CD8-positive, alpha-beta memory T cell (primary cell): Measurements from ENCODE around the gene CDKN2C. TPM values are rescaled to one million over a fixed set of nuclear protein-coding genes. Genes with fewer than 3 reads are reported as not detected.

Source experiments
- CTCF ChIA-PET: fragments of 350-600 bp; sonication (Branson Sonifier 250); formaldehyde crosslinking; loops from one replicate; lab custom pipeline; 2021; ENCODE audit warnings: antibody characterized with exemption; lab: Charles Lee
- POLR2A ChIA-PET: fragments of 350-600 bp; sonication (Branson Sonifier 250); formaldehyde crosslinking; loops from one replicate; lab custom pipeline; 2021; ENCODE audit warnings: antibody characterized with exemption; lab: Charles Lee
- DNase-seq, 5 donors: peaks; one replicate each; pipeline versions ENCODE4 v3.0.0 to v3.0.0-alpha.2; 2020 to 2022; ENCODE audit warnings: mixed read lengths in 1 of 5
- H3K27ac ChIP-seq: one replicate; pipeline ENCODE4 v1.7.0; 2013; ENCODE audit warnings: low read depth, mild to moderate bottlenecking, low read length, moderate library complexity
- H3K27me3 ChIP-seq: 2 replicates; pipeline ENCODE4 v1.7.0; 2013; ENCODE audit warnings: low read length, mild to moderate bottlenecking; ENCODE audit not compliant: insufficient read depth, poor library complexity, severe bottlenecking
- H3K36me3 ChIP-seq: 2 replicates; pipeline ENCODE4 v1.7.0; 2013; ENCODE audit warnings: mild to moderate bottlenecking, low read length, moderate library complexity; ENCODE audit not compliant: insufficient read depth
- H3K4me1 ChIP-seq: 2 replicates; pipeline ENCODE4 v1.7.0; 2013; ENCODE audit warnings: mild to moderate bottlenecking, low read length, moderate library complexity; ENCODE audit not compliant: insufficient read depth
- H3K4me3 ChIP-seq: 2 replicates; pipeline ENCODE4 v1.7.0; 2013; ENCODE audit warnings: mild to moderate bottlenecking, low read length
- H3K9me3 ChIP-seq: 2 replicates; pipeline ENCODE4 v1.7.0; 2013; ENCODE audit warnings: mild to moderate bottlenecking, low read length
- H3K27ac Mint-ChIP-seq, 8 donors: one replicate each; pipeline ENCODE4 v1.8.0; 2020 to 2021; ENCODE audit warnings: mixed read lengths in 8 of 8, mild to moderate bottlenecking in 6 of 8, inconsistent platforms in 3 of 8, moderate library complexity in 3 of 8
- H3K27me3 Mint-ChIP-seq, 2 donors: one replicate each; pipeline ENCODE4 v1.8.0; 2020 to 2021; ENCODE audit warnings: mixed read lengths in 2 of 2, mild to moderate bottlenecking in 1 of 2, moderate library complexity in 1 of 2
- H3K36me3 Mint-ChIP-seq, 3 donors: one replicate each; pipeline ENCODE4 v1.8.0; 2020 to 2021; ENCODE audit warnings: mixed read lengths in 3 of 3, inconsistent platforms in 1 of 3, mild to moderate bottlenecking in 1 of 3
- H3K4me1 Mint-ChIP-seq, 3 donors: one replicate each; pipeline ENCODE4 v1.8.0; 2020 to 2021; ENCODE audit warnings: mixed read lengths in 3 of 3, inconsistent platforms in 1 of 3, mild to moderate bottlenecking in 1 of 3
- H3K4me3 Mint-ChIP-seq, 7 donors: one replicate each; pipeline ENCODE4 v1.8.0; 2020 to 2021; ENCODE audit warnings: mixed read lengths in 7 of 7, mild to moderate bottlenecking in 6 of 7, moderate library complexity in 4 of 7, inconsistent platforms in 2 of 7
- H3K9me3 Mint-ChIP-seq, 5 donors: one replicate each; pipeline ENCODE4 v1.8.0; 2020 to 2022; ENCODE audit warnings: mixed read lengths in 5 of 5, mild to moderate bottlenecking in 3 of 5, moderate library complexity in 2 of 5, inconsistent platforms in 1 of 5
- polyA plus RNA-seq: library from polyadenylated mRNA; unstranded; fragments of 300-500 nt; fragmentation: Illumina TruSeq; gene quantifications from one replicate; pipeline ENCODE4 v1.2.3, GENCODE V29; 2021
- total RNA-seq, 2 experiments: library from RNA; stranded (reverse); gene quantifications; one replicate each; pipeline ENCODE4 v1.2.3, GENCODE V29; 2021

Gene CDKN2C
- total and polyA plus RNA-seq, 3 experiments from 2014 or later: 6.5 to 9.9 (median 6.6) TPM

DNA sequence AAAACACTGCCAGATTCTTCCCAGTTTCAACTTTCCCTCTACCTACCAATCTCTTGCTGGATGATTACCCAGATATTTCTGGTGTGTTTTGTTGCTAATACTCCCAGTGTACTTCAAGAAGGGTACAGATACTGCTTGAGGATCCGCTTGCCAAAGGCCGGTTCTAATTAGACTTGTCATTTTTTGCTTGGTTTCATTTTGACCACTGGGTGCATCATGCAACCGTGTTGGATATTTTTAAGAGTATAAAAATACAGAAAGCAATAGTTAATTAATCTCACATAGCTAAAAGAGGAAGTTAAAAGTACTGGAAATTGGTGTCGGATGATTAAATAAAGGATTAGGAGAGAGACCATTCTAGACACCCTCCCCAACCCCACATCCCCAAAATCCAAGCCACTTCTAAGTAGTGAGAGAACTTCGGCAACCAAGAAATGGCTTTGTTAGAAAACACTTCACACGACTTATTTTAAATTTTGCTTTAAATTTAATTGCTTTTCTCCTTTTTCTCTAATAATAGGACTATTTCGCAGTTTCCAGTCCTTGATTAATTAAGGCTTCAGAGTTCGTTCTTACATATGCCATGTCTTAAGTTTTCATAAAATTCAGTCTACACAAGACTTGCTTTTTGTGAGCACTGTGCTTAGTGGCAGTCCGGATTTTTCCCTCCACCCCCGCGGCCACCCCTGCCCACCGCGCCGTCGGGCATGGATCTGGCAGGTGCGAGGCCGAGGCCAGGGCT lies 2.5 kb upstream of the CDKN2C start:
- H3K9me3 Mint-ChIP-seq: no peaks in the 10 kb centered on the region

DNA sequence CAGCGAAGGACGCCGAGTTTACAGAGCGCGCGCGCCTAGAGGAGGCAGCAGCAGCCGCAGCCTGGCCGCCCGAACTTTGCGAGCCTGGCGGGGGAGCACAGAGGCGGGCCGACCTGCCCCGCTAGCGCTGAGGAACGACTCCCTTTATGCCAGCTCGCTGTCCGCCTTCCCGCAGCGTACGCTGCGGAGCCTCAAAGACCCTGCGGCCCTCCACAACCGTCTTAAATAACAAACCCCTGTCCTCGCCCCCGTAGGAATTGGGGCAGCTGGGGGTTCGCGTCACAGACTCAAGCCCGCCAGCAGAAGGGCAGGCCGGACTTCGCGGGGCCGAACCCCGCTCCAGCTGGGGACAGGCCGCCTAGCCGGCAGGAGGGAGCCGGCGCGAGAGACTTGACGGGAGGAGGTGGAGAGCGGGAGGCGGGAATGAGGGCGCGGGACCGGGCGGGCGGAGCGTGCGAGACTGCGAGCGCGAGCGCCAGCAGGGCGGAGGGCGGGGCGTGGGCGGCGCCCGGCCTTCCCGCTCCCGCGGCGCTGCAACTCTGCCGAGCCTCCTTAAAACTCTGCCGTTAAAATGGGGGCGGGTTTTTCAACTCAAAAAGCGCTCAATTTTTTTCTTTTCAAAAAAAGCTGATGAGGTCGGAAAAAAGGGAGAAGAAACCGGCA lies 1.8 kb upstream of the CDKN2C start:
- ChIA-PET CTCF (interaction anchor here (0.7 to 2.6 kb wide), 9 partner anchors 8 to 194 kb away, joined by 3 to 21 read pairs (median 5); partner anchors contain the start of gene FAF1), POLR2A (interaction anchor here (0.6 to 4.6 kb wide), 4 partner anchors 8 to 545 kb away, joined by 3 to 43 read pairs (median 14); partner anchors contain the start of gene FAF1)
- Mint-ChIP-seq H3K4me1 (peaks cover 24 to 32% (median 29%) of the 10 kb centered on the region in 3 donors), H3K27me3 (no peaks in the 10 kb centered on the region), H3K36me3 (peaks cover 0 to 12% (median 0%) of the 10 kb centered on the region in 3 donors), H3K4me3 (peak overlapping the region; percentile 91 to 99 (median 98)), H3K27ac (peak overlapping the region; percentile 84 to 98 (median 96)), H3K9me3 (no peaks in the 10 kb centered on the region)
- peak overlapping the region; percentile 90 for H3K27ac ChIP-seq
- H3K4me1 ChIP-seq: peaks cover 17% of the 10 kb centered on the region
- no peaks in the 10 kb centered on the region for H3K27me3 ChIP-seq
- no peaks in the 10 kb centered on the region for H3K9me3 ChIP-seq
- peak overlapping the region; percentile 92 for H3K4me3 ChIP-seq
- no peaks in the 10 kb centered on the region for H3K36me3 ChIP-seq
- DNase-seq: peak; percentile 81 to 86 (median 84)

More for the DNA sequence above, 2.5 kb upstream of the CDKN2C start:
- CTCF ChIA-PET: interaction anchor here (0.8 to 2.6 kb wide), 5 partner anchors 7 to 193 kb away, joined by 3 to 21 read pairs (median 6); partner anchors contain the start of gene FAF1
- Histone ChIP-seq H3K27me3 (no peaks in the 10 kb centered on the region), H3K27ac (peak overlapping the region; percentile 90), H3K4me3 (peak overlapping the region; percentile 92), H3K4me1 (peaks cover 17% of the 10 kb centered on the region), H3K9me3 (no peaks in the 10 kb centered on the region), H3K36me3 (no peaks in the 10 kb centered on the region)
- Mint-ChIP-seq H3K27me3 (no peaks in the 10 kb centered on the region), H3K27ac (peak overlapping the region; percentile 84 to 98 (median 91)), H3K4me3 (peak overlapping the region; percentile 91 to 99 (median 98)), H3K36me3 (peaks cover 0 to 12% (median 0%) of the 10 kb centered on the region in 3 donors), H3K4me1 (peaks cover 24 to 29% (median 29%) of the 10 kb centered on the region in 3 donors)
- POLR2A ChIA-PET: interaction anchor here (1.4 to 4.6 kb wide), 3 partner anchors 7 to 38 kb away, joined by 4 to 43 read pairs (median 24); partner anchors contain the start of gene FAF1
- DNase-seq: no peak

DNA sequence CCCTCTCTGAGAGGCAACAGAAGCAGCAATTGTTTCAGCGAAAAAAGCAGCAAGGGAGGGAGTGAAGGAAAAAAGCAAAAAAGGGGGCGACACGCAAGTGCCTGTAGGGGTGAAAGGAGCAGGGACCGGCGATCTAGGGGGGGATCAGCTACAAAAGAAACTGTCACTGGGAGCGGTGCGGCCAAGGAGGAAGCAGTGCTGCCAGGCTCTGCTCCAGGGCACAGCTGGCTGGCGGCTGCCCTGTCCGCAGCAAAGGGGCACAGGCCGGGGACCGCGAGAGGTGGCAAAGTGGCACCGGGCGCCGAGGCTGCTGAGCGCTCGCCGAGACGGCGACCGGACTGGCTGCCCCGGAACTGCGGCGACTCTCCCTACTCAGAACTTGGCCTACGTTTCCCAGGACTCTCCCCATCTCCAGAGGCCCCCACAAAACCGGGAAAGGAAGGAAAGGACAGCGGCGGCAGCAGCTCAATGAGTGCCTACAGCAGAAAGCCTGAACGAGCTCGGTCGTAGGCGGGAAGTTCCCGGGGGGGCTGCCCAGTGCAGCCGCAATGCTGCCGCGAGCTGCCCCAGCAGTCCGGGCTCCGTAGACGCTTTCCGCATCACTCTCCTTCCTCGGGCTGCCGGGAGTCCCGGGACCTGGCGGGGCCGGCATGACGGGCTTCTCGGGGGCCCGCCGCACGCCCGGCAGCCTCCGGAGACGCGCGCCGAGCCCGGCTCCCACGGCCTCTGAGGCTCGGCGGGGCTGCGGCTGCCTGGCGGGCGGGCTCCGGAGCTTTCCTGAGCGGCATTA lies 1.0 kb upstream of the CDKN2C start:
- Histone ChIP-seq H3K27ac (peak overlapping the region; percentile 90), H3K4me1 (peaks cover 17% of the 10 kb centered on the region), H3K4me3 (peak overlapping the region; percentile 92), H3K36me3 (no peaks in the 10 kb centered on the region), H3K9me3 (no peaks in the 10 kb centered on the region), H3K27me3 (no peaks in the 10 kb centered on the region)
- H3K36me3 Mint-ChIP-seq: peaks cover 0 to 12% (median 0%) of the 10 kb centered on the region in 3 donors
- H3K4me3 Mint-ChIP-seq: peak overlapping the region; percentile 91 to 99 (median 98)
- no peaks in the 10 kb centered on the region for H3K27me3 Mint-ChIP-seq
- peaks cover 24 to 32% (median 29%) of the 10 kb centered on the region in 3 donors for H3K4me1 Mint-ChIP-seq
- no peaks in the 10 kb centered on the region for H3K9me3 Mint-ChIP-seq
- H3K27ac Mint-ChIP-seq: peak overlapping the region; percentile 84 to 98 (median 96)
- DNase-seq: peak; percentile 41 to 66 (median 53)
- POLR2A ChIA-PET: interaction anchor here (0.6 to 4.6 kb wide), 4 partner anchors 9 to 544 kb away, joined by 3 to 43 read pairs (median 14); partner anchors contain the start of gene FAF1
- CTCF ChIA-PET: interaction anchor here (0.7 to 2.6 kb wide), 9 partner anchors 9 to 194 kb away, joined by 3 to 21 read pairs (median 5); partner anchors contain the start of gene FAF1

DNA sequence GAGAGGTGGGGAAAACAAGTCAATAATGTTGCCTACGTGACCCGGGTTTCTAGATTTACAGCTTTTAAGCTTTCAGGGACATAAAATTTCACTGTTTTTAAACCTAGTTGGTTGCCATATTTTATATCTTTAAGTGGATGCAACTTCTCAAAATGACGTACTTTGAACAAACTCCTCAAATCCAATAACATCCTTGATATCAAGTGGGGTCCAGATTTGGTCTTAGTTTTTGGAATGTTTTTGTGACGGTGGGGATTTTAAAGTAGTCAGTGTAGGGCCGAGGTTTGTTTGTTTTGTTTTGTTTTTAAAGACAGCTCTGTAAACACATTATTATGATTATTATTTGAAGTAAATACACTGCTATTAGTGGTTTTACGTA lies 453 bp downstream of the CDKN2C start:
- ChIA-PET CTCF (interaction anchor here (1.0 to 2.6 kb wide), 5 partner anchors 9 to 218 kb away, joined by 3 to 17 read pairs (median 4); partner anchors contain the start of gene FAF1), POLR2A (interaction anchor here (1.5 to 4.6 kb wide), 3 partner anchors 8 to 266 kb away, joined by 4 to 43 read pairs (median 24); partner anchors contain the start of gene FAF1)
- peaks cover 24 to 32% (median 29%) of the 10 kb centered on the region in 3 donors for H3K4me1 Mint-ChIP-seq
- H3K27ac ChIP-seq: peak overlapping the region; percentile 90
- H3K36me3 Mint-ChIP-seq: peaks cover 0 to 12% (median 0%) of the 10 kb centered on the region in 3 donors
- H3K9me3 ChIP-seq: no peaks in the 10 kb centered on the region
- H3K36me3 ChIP-seq: no peaks in the 10 kb centered on the region
- H3K27me3 Mint-ChIP-seq: no peaks in the 10 kb centered on the region
- H3K4me3 ChIP-seq: peak overlapping the region; percentile 92
- peaks cover 17% of the 10 kb centered on the region for H3K4me1 ChIP-seq
- H3K27ac Mint-ChIP-seq: peak overlapping the region; percentile 66 to 97 (median 93)
- H3K9me3 Mint-ChIP-seq: no peaks in the 10 kb centered on the region
- no peak for DNase-seq
- H3K27me3 ChIP-seq: no peaks in the 10 kb centered on the region
- peak overlapping the region; percentile 91 to 99 (median 97) for H3K4me3 Mint-ChIP-seq

DNA sequence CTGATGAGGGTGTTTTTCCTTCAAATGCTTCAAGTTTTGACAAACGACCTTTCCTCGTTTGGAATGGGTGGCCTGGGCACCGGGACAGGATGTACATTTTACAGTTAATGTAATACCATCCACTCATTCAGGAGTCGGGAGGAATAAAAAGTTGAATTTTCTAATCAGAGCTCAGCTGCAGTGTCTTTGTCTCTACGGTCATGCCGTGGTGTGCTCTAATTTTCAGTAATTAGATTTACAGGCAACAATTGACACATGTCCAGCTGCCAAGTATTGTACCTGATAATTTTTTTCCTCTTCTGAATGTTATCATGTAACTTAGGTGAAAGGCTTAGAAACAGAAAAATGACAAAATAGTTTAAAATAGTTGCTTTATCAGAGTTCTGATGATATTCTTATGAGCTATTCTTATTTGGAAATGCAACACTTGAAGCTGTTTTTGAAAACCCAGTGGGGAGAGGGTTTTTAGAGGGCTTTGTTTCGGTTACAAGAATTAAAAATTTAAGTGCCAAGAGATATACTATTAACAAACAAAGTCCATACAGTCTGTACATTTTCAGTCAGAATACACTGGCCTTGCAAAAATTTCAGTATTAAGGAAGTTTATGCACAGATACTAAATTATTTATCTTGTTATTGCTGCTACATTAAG lies 1.0 kb downstream of the CDKN2C start:
- peaks cover 0 to under 1% of the 10 kb centered on the region in 2 donors for H3K27me3 Mint-ChIP-seq
- Histone ChIP-seq H3K4me1 (peaks cover 20% of the 10 kb centered on the region), H3K9me3 (no peaks in the 10 kb centered on the region), H3K27me3 (no peaks in the 10 kb centered on the region), H3K4me3 (peak overlapping the region; percentile 92), H3K27ac (peak overlapping the region; percentile 90), H3K36me3 (no peaks in the 10 kb centered on the region)
- ChIA-PET CTCF (interaction anchor here (1.0 to 1.2 kb wide), 3 partner anchors 9 to 218 kb away, joined by 3 to 4 read pairs (median 3); no protein-coding TSS in a partner anchor), POLR2A (interaction anchor here (1.5 to 4.6 kb wide), 3 partner anchors 7 to 266 kb away, joined by 4 to 43 read pairs (median 24); partner anchors contain the start of gene FAF1)
- H3K9me3 Mint-ChIP-seq: no peaks in the 10 kb centered on the region
- peak overlapping the region; percentile 91 to 99 (median 97) for H3K4me3 Mint-ChIP-seq
- H3K4me1 Mint-ChIP-seq: peaks cover 25 to 33% (median 32%) of the 10 kb centered on the region in 3 donors
- peak overlapping the region in 5 of 8 donors; percentile 84 to 96 (median 94) for H3K27ac Mint-ChIP-seq
- DNase-seq: no peak
- peaks cover 0 to 12% (median 0%) of the 10 kb centered on the region in 3 donors for H3K36me3 Mint-ChIP-seq

DNA sequence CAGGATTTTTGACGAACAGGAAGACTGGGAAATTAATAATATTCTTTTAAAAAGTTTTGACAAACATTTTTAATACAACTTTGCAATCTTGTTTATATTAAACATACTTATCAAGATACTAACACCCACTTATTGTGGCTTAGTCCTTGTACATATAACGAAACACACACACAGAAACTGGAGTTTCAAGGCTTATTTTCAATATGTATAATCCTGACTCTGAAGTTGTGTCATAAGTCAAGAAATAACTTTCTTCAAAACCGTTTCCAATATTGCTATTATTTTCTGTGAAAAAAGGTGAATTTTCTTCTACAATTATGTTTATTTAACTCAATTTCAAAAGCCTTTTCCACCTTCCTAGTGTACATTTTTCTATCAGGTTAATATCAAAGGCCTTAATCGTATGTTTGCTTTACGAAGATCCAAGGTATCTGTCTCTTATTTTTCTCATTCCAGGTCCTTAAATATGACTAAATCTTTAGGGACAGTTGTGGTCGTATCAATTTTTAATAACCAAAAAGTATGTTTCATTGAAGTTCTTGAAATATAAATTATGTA lies 1.8 kb downstream of the CDKN2C start:
- H3K27me3 Mint-ChIP-seq: peaks cover 0 to 8% of the 10 kb centered on the region in 2 donors
- H3K27ac Mint-ChIP-seq: peak overlapping the region in 1 of 8 donors; percentile 9
- Histone ChIP-seq H3K36me3 (no peaks in the 10 kb centered on the region), H3K9me3 (no peaks in the 10 kb centered on the region), H3K27ac (peak overlapping the region; percentile 90), H3K4me1 (peaks cover 28% of the 10 kb centered on the region), H3K27me3 (no peaks in the 10 kb centered on the region), H3K4me3 (no peak overlapping the region)
- H3K9me3 Mint-ChIP-seq: no peaks in the 10 kb centered on the region
- peak overlapping the region in 4 of 7 donors; percentile 91 to 99 (median 92) for H3K4me3 Mint-ChIP-seq
- ChIA-PET POLR2A (interaction anchor here (4.6 kb wide), 1 partner anchor 12 kb away, joined by 43 read pairs; the partner anchor contains the start of gene FAF1), CTCF (no interaction called here)
- no peak for DNase-seq
- H3K4me1 Mint-ChIP-seq: peaks cover 32 to 41% (median 39%) of the 10 kb centered on the region in 3 donors
- peaks cover 0 to 12% (median 0%) of the 10 kb centered on the region in 3 donors for H3K36me3 Mint-ChIP-seq
